WERI-Rb-1 (cell line): ENCODE data around the gene STRN3.

ENCODE experiments used
- DNase-seq: peaks from one replicate; pipeline ENCODE4 v3.0.0-alpha.2; 2020
- H3K27ac ChIP-seq: fragments of 250-450 bp; sonication (Bioruptor Pico); 2 replicates; pipeline ENCODE4 v1.5.1; 2020; ENCODE audit warnings: mild to moderate bottlenecking, moderate library complexity
- H3K27me3 ChIP-seq: fragments of 250-450 bp; sonication (Bioruptor Pico); 2 replicates; pipeline ENCODE4 v1.5.1; 2021; ENCODE audit warnings: mild to moderate bottlenecking, low read depth, moderate library complexity; ENCODE audit not compliant: insufficient read depth, severe bottlenecking
- H3K36me3 ChIP-seq: fragments of 250-450 bp; sonication (Bioruptor Pico); 2 replicates; pipeline ENCODE4 v1.5.1; 2020; ENCODE audit warnings: mild to moderate bottlenecking, moderate library complexity
- H3K4me3 ChIP-seq: 2 replicates; pipeline ENCODE4 v1.5.1; 2011; ENCODE audit warnings: low read depth, mild to moderate bottlenecking, control low read depth, low read length
- H3K9me3 ChIP-seq: fragments of 250-450 bp; sonication (Bioruptor Pico); 2 replicates; pipeline ENCODE4 v1.5.1; 2021; ENCODE audit warnings: mild to moderate bottlenecking, moderate library complexity; ENCODE audit not compliant: severe bottlenecking
- TF ChIP-seq, protein P1 (sequence below): IDR thresholded peaks from 2 replicates; pipeline ENCODE4 v1.5.1; 2011; ENCODE audit warnings: low read depth, mild to moderate bottlenecking, control low read depth, inconsistent platforms, low read length

The STRN3 gene, protein sequence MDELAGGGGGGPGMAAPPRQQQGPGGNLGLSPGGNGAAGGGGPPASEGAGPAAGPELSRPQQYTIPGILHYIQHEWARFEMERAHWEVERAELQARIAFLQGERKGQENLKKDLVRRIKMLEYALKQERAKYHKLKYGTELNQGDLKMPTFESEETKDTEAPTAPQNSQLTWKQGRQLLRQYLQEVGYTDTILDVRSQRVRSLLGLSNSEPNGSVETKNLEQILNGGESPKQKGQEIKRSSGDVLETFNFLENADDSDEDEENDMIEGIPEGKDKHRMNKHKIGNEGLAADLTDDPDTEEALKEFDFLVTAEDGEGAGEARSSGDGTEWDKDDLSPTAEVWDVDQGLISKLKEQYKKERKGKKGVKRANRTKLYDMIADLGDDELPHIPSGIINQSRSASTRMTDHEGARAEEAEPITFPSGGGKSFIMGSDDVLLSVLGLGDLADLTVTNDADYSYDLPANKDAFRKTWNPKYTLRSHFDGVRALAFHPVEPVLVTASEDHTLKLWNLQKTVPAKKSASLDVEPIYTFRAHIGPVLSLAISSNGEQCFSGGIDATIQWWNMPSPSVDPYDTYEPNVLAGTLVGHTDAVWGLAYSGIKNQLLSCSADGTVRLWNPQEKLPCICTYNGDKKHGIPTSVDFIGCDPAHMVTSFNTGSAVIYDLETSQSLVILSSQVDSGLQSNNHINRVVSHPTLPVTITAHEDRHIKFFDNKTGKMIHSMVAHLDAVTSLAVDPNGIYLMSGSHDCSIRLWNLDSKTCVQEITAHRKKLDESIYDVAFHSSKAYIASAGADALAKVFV

DNA sequence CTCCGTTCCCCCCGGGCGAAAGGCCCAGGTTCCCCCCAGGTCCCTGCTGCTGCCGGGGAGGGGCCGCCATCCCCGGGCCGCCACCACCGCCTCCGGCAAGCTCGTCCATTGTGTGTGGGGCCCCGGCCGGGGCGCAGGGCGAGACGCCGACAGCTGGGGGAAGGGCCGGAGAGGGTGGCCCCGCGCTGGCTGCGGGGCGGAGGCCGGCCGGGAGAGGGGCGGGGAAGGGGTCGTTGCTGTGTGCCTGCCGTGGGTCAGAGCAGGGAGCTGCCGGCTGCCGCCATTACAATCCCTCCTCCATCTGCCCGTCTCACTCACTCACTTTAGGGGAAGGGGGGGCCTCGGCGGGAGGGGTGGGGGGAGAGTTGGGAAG is at the start of gene STRN3:
Gene STRN3 (minus strand): TSS at position 303 of the 373 bp plus-strand sequence. CDS start 194 bp downstream, at position 109.
- peak within 1 kb of the TSS; percentile 99 for H3K27ac ChIP-seq

DNA sequence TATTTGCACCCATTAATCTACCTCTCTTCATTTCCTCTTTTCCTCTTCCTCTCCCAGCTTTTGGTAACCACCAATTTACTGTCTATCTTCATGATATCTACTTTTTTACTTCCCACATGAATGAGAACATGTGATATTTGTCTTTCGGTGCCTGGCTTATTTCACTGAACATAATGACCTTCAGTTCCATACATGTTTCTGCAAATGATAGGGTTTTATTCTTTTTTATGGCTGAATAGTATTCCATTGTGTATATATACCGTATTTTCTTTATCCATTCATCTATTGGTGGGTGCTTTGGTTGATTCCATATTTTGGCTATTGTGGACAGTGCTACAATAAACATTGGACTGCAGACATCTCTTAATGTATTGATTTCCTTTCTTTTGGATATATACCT is 49.0 kb upstream of the STRN3 start:
- Histone ChIP-seq H3K36me3 (peaks cover 5% of the 10 kb centered on the region; the same call in 1 of the 2 replicates), H3K27me3 (no peaks in the 10 kb centered on the region), H3K27ac (no peak overlapping the region), H3K4me3 (no peak overlapping the region), H3K9me3 (no peaks in the 10 kb centered on the region)
- DNase-seq: no peak
- TF ChIP-seq, protein P1, sequence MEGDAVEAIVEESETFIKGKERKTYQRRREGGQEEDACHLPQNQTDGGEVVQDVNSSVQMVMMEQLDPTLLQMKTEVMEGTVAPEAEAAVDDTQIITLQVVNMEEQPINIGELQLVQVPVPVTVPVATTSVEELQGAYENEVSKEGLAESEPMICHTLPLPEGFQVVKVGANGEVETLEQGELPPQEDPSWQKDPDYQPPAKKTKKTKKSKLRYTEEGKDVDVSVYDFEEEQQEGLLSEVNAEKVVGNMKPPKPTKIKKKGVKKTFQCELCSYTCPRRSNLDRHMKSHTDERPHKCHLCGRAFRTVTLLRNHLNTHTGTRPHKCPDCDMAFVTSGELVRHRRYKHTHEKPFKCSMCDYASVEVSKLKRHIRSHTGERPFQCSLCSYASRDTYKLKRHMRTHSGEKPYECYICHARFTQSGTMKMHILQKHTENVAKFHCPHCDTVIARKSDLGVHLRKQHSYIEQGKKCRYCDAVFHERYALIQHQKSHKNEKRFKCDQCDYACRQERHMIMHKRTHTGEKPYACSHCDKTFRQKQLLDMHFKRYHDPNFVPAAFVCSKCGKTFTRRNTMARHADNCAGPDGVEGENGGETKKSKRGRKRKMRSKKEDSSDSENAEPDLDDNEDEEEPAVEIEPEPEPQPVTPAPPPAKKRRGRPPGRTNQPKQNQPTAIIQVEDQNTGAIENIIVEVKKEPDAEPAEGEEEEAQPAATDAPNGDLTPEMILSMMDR: no peak

More for the DNA sequence above, at the start of gene STRN3:
- TF ChIP-seq, protein P1: no peak
- no peak for DNase-seq
- no peaks in the 10 kb centered on the region for H3K9me3 ChIP-seq
- no peaks in the 10 kb centered on the region for H3K27me3 ChIP-seq
- H3K4me3 ChIP-seq: peak within 1 kb of the TSS; percentile 98
- H3K36me3 ChIP-seq: peaks cover 21% of the 10 kb centered on the region

DNA sequence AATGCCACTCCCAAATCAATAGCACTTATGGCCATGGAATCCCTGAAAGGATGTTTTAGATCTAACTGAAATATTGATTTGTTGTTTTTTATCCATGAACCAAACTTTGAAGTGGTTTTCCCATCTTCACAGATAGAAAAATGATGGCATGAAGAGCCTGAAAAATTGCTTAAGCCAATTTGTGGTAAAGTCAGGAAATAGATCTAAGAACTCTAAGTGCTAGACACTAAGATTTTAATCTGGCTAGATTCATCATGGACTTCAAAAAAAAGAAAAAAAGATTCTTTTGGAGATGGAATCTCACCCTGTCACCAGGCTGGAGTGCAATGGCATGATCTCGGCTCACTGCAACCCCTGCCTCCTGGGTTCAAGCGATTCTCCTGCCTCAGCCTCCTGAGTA is 45.0 kb upstream of the STRN3 start:
- DNase-seq: no peak
- Histone ChIP-seq H3K9me3 (no peaks in the 10 kb centered on the region), H3K36me3 (peaks cover 5% of the 10 kb centered on the region; the same call in 1 of the 2 replicates), H3K27ac (no peak overlapping the region), H3K27me3 (no peaks in the 10 kb centered on the region), H3K4me3 (no peak overlapping the region)
- TF ChIP-seq, protein P1: no peak

DNA sequence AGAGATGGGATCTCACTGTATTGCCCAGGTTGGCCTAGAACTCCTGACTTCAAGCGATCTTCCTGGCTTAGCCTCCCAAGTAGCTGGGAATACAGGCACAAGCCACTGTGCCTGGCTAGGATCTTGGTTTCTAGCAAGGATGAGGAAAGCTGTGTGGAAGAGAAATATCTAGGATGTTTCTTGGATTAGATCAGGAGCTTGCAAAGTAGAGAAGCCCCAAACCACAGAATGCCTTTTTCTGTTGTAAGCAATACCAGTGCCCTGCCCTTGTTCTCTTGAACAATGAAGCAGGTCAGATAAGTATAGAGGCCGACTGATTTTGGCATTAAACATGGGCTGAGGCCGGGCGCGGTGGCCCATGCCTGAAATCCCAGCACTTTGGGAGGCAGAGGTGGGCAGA is 44.3 kb upstream of the STRN3 start:
- DNase-seq: no peak
- no peak overlapping the region for H3K27ac ChIP-seq
- TF ChIP-seq, protein P1: no peak
- no peaks in the 10 kb centered on the region for H3K9me3 ChIP-seq
- H3K4me3 ChIP-seq: no peak overlapping the region
- peaks cover 5% of the 10 kb centered on the region; the same call in 1 of the 2 replicates for H3K36me3 ChIP-seq
- H3K27me3 ChIP-seq: no peaks in the 10 kb centered on the region

DNA sequence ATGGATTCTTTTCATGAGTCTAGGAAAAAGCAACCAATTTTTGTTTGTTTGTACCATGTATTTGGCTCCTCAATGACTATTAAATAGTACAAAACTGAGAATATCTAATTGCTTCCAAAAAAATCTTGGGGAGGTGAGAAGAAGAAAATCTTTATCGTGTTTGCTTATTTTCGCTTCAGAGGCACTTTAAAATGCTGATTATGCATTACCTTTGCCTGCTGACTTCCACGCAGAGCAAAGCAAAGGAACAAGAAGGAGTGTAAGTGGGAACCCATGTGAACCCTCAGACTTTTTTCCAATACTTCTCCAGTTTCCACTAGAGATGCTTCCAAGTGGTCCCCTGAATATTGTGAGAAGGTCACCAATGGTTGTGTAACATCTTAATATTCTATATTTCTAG is 43.2 kb upstream of the STRN3 start:
- TF ChIP-seq, protein P1: no peak
- Histone ChIP-seq H3K27ac (no peak overlapping the region), H3K36me3 (no peaks in the 10 kb centered on the region), H3K27me3 (no peaks in the 10 kb centered on the region), H3K4me3 (no peak overlapping the region), H3K9me3 (no peaks in the 10 kb centered on the region)
- no peak for DNase-seq
